Prostate gland (tissue), 2 donors: ENCODE results near the gene FCHSD2. TPM values are rescaled to one million over a fixed set of nuclear protein-coding genes. Genes with fewer than 3 reads are reported as not detected.

ENCODE experiments used
- DNase-seq: peaks from one replicate; pipeline ENCODE4 v3.0.0-alpha.2; 2019; ENCODE audit warnings: low spot score
- H3K27ac ChIP-seq, 2 donors: fragments of 200-600 bp; sonication (generic); 2 replicates each; pipeline ENCODE4 v1.5.1; 2017 to 2019
- H3K27me3 ChIP-seq: fragments of 200-600 bp; sonication (generic); replicated peaks from 2 replicates; pipeline ENCODE4 v1.5.1; 2019; ENCODE audit not compliant: insufficient read depth
- H3K36me3 ChIP-seq, 2 donors: fragments of 200-600 bp; sonication (generic); 1 replicate in 1 of 2; 2 replicates in 1 of 2; pipeline versions ENCODE4 v1.5.1 to v1.8.1; 2017 to 2019
- H3K4me1 ChIP-seq: fragments of 200-600 bp; sonication (generic); replicated peaks from 2 replicates; pipeline ENCODE4 v1.5.1; 2019
- H3K4me3 ChIP-seq, 2 donors: fragments of 200-600 bp; sonication (generic); 2 replicates each; pipeline ENCODE4 v1.5.1; 2017 to 2019
- H3K9me3 ChIP-seq: fragments of 200-600 bp; sonication (generic); 2 replicates; pipeline ENCODE4 v1.5.1; 2017
- POLR2A ChIP-seq: fragments of 450-650 bp; IDR thresholded peaks from one replicate; pipeline ENCODE4 v1.6.1; 2016; ENCODE audit warnings: antibody characterized with exemption, mild to moderate bottlenecking
- POLR2AphosphoS5 ChIP-seq: sonication (generic); formaldehyde crosslinking; IDR thresholded peaks from one replicate; pipeline ENCODE4 v1.6.1; 2017; ENCODE audit warnings: antibody characterized with exemption
- WGBS: methylation state at CpG from one replicate; pipeline ENCODE4 v1.1.5; 2018; 5-methylcytosine and 5-hydroxymethylcytosine counted together
- intact Hi-C: fragments of 100-400 bp; cut with DNase I; formaldehyde crosslinking; loops from one replicate; pipeline ENCODE4 v1.14.2; 2022
- total RNA-seq, 2 donors: library from RNA; depleted of rRNA; stranded (reverse); fragments of >200 nt; gene quantifications; one replicate each; pipeline ENCODE4 v1.1.0, GENCODE V29; 2016
- TF ChIP-seq, protein P1 (sequence below), 4 experiments: fragments of 200-600 bp in 2 of 4; fragments of 450-650 bp in 2 of 4; sonication (generic) in 2 of 4; IDR thresholded peaks; 1 replicate in 3 of 4; 2 replicates in 1 of 4; pipeline ENCODE4 v1.5.1; 2016 to 2019; ENCODE audit warnings: antibody characterized with exemption in 4 of 4, mild to moderate bottlenecking in 2 of 4, moderate library complexity in 2 of 4

Gene FCHSD2
- total RNA-seq, 2 donors from 2014 or later: 9.9 to 45.3 TPM

DNA sequence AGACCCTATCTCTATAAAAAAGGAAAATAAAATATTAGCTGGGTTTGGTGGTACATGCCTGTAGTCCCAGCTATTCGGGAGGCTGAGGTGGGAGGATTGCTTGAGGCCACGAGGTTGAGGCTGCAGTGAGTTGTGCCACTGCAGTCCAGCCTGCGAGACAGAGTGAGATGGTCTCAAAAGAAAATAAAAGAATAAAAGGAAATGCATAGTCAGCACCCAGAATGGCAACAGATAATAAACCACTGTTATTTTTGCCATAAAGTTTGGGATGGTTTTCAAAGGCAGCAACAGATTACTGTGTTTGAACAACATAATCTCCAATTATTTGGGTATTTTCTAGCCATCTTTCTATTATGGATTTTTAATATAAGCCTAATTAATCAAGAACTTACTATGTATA is 266.0 kb downstream of the FCHSD2 start:
- Histone ChIP-seq H3K27me3 (no peaks in the 10 kb centered on the region), H3K4me3 (no peak overlapping the region), H3K36me3 (no peaks in the 10 kb centered on the region), H3K9me3 (no peaks in the 10 kb centered on the region), H3K4me1 (no peaks in the 10 kb centered on the region), H3K27ac (no peak overlapping the region)
- intact Hi-C loops: no loop called here
- DNase-seq: no peak
- TF ChIP-seq, protein P1, sequence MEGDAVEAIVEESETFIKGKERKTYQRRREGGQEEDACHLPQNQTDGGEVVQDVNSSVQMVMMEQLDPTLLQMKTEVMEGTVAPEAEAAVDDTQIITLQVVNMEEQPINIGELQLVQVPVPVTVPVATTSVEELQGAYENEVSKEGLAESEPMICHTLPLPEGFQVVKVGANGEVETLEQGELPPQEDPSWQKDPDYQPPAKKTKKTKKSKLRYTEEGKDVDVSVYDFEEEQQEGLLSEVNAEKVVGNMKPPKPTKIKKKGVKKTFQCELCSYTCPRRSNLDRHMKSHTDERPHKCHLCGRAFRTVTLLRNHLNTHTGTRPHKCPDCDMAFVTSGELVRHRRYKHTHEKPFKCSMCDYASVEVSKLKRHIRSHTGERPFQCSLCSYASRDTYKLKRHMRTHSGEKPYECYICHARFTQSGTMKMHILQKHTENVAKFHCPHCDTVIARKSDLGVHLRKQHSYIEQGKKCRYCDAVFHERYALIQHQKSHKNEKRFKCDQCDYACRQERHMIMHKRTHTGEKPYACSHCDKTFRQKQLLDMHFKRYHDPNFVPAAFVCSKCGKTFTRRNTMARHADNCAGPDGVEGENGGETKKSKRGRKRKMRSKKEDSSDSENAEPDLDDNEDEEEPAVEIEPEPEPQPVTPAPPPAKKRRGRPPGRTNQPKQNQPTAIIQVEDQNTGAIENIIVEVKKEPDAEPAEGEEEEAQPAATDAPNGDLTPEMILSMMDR (IDR thresholded peaks at IDR 0.05): no peak
- TF ChIP-seq POLR2AphosphoS5: no peak
- TF ChIP-seq POLR2A: no peak
- over 99% methylated on average over 3 of the region's 3 CpGs for WGBS

DNA sequence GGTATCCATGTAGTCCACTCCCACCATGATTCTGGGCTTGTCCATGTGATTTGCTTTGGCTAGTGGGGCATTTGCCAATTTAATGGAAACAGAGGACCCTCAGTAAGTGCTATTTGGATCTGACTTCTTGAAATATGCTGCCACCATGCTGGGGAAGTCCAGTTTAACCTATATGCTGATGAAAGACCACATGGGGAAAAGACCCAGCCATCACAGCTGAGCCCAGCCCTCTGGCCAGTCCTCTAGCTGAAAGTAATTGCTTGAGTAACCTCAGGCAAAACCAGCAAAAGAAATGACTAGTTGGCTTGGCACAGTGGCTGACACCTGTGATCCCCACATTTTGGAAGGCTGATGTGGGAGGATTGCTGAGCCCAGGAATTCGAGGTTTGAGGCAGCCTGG is 266.4 kb downstream of the FCHSD2 start:
- whole genome bisulfite sequencing: 100% methylated on average over 1 of the region's 1 CpG
- no peak for DNase-seq
- no peak overlapping the region for H3K4me3 ChIP-seq
- intact Hi-C loops: no loop called here
- no peak for TF ChIP-seq POLR2AphosphoS5
- TF ChIP-seq, protein P1 (IDR thresholded peaks at IDR 0.05): no peak
- TF ChIP-seq POLR2A: no peak
- no peaks in the 10 kb centered on the region for H3K4me1 ChIP-seq
- no peaks in the 10 kb centered on the region for H3K27me3 ChIP-seq
- no peaks in the 10 kb centered on the region for H3K9me3 ChIP-seq
- no peaks in the 10 kb centered on the region for H3K36me3 ChIP-seq
- no peak overlapping the region for H3K27ac ChIP-seq

DNA sequence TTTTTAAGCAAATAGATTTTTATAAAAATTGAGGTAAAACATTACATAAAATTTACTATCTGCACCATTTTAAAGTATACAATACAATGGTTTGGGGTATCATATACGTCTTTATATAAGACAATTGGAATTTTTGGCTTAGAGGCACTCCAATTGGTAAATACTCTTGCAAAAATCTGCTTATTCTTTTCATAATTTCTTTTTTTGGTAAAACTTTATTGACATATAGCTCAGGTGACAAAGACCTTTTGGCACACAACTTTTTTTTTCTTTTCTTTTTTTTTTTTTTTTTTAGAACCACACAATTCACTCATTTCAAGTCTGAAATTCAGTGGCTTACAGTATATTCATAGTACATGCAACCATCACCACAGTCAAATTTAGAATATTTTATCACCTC is 270.1 kb downstream of the FCHSD2 start:
- Histone ChIP-seq H3K4me1 (no peaks in the 10 kb centered on the region), H3K36me3 (no peaks in the 10 kb centered on the region), H3K27ac (no peak overlapping the region), H3K4me3 (no peak overlapping the region), H3K9me3 (no peaks in the 10 kb centered on the region), H3K27me3 (no peaks in the 10 kb centered on the region)
- DNase-seq: no peak
- WGBS: 90% methylated on average over 1 of the region's 1 CpG
- no peak for TF ChIP-seq POLR2AphosphoS5
- TF ChIP-seq POLR2A: no peak
- TF ChIP-seq, protein P1 (IDR thresholded peaks at IDR 0.05): no peak
- intact Hi-C loops: no loop called here

DNA sequence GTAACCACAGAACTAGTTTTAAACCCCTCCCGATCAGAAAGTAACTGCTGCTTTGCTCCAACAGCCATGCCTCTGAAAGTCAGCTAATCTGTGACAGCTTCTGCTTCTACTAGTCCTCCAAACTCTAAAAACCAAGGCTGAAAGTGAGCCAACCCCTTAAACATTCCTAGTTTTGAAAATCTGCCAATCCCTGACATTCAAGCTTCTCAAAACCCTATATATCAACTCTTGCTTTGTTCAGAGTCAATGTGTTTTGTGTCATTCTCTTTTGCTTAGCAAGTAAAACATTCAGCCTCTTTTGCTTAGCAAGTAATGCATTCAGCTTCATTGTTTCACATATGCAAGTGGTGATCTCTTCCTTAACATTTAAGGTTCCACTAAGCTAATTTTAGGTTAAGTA is 271.0 kb downstream of the FCHSD2 start:
- 70% methylated on average over 1 of the region's 1 CpG for WGBS
- intact Hi-C loops: no loop called here

DNA sequence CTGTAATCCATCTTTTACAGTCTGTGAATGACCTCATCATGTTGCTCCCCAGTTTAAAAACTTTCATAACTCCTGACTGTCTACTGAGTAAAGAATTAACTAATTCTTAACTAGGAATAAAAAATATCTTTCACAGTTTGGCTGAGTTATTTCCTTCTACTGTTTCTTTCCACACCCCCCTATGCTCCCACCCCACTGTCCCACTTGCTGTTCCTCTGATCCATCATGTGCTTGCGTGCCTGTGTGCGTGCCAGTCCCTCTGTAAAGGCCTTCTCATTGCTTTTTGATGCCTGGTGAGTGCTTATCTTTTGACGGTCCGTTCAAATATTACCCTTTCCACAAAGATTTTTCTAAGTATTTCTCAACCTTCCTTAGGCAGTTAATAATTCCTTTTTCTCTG is 272.3 kb downstream of the FCHSD2 start:
- no peak for DNase-seq
- Histone ChIP-seq H3K27me3 (no peaks in the 10 kb centered on the region), H3K36me3 (no peaks in the 10 kb centered on the region), H3K27ac (no peak overlapping the region), H3K4me3 (no peak overlapping the region), H3K4me1 (no peaks in the 10 kb centered on the region), H3K9me3 (no peaks in the 10 kb centered on the region)
- TF ChIP-seq, protein P1 (IDR thresholded peaks at IDR 0.05): no peak
- TF ChIP-seq POLR2AphosphoS5: no peak
- 87% methylated on average over 4 of the region's 4 CpGs for WGBS
- intact Hi-C loops: no loop called here

More for the DNA sequence above, 271.0 kb downstream of the FCHSD2 start:
- Histone ChIP-seq H3K36me3 (no peaks in the 10 kb centered on the region), H3K4me1 (no peaks in the 10 kb centered on the region), H3K27ac (no peak overlapping the region), H3K4me3 (no peak overlapping the region), H3K9me3 (no peaks in the 10 kb centered on the region), H3K27me3 (no peaks in the 10 kb centered on the region)
- DNase-seq: no peak
- TF ChIP-seq POLR2AphosphoS5 (no peak), POLR2A (no peak)
- TF ChIP-seq, protein P1 (IDR thresholded peaks at IDR 0.05): no peak
